RPMI7951 (cell line): Measurements from ENCODE around the gene CHN2. TPM values are rescaled to one million over a fixed set of nuclear protein-coding genes. Genes with fewer than 3 reads are reported as not detected.

ENCODE experiments used
- DNase-seq: peaks from one replicate; pipeline ENCODE4 v3.0.0-alpha.2; 2012; ENCODE audit warnings: low read depth
- total RNA-seq: library from RNA; depleted of rRNA; stranded (reverse); fragments of >200 nt; shearing (Covaris generic); gene quantifications from 2 replicates; pipeline ENCODE4 v1.2.3, GENCODE V29; 2014

Gene CHN2
- total RNA-seq, 1 experiment from 2014 or later: 0.36 TPM

- DNase-seq: no peak
Observed at GRCh38 chr7:29463504-29464158, 269.1 kb downstream of the CHN2 start.

GRCh38 chr7:29464753-29465152 lies 270.2 kb downstream of the CHN2 start:
- DNase-seq: no peak

- no peak for DNase-seq
Observed at GRCh38 chr7:29467193-29467926, 272.8 kb downstream of the CHN2 start.

GRCh38 chr7:29468196-29468595 lies 273.6 kb downstream of the CHN2 start:
- DNase-seq: no peak

- DNase-seq: no peak
Observed at GRCh38 chr7:29469281-29469680, 274.7 kb downstream of the CHN2 start.

GRCh38 chr7:29469976-29470557 lies 275.5 kb downstream of the CHN2 start:
- DNase-seq: no peak

- DNase-seq: no peak
Observed at GRCh38 chr7:29471444-29472138, 277.0 kb downstream of the CHN2 start.

GRCh38 chr7:29476916-29477315 lies 282.3 kb downstream of the CHN2 start:
- no peak for DNase-seq

- no peak for DNase-seq
Observed at GRCh38 chr7:29478226-29478625, 283.7 kb downstream of the CHN2 start.

- DNase-seq: no peak
Observed at GRCh38 chr7:29478687-29479240, 284.2 kb downstream of the CHN2 start.

- DNase-seq: peak; percentile 19
Observed at GRCh38 chr7:29479301-29480200, 285.0 kb downstream of the CHN2 start.

- DNase-seq: no peak
Observed at GRCh38 chr7:29480451-29480850, 285.9 kb downstream of the CHN2 start.

- no peak for DNase-seq
Observed at GRCh38 chr7:29480934-29481651, 286.5 kb downstream of the CHN2 start.

GRCh38 chr7:29482056-29482455 lies 287.5 kb downstream of the CHN2 start:
- no peak for DNase-seq

- no peak for DNase-seq
Observed at GRCh38 chr7:29483219-29484104, 288.9 kb downstream of the CHN2 start.

- no peak for DNase-seq
Observed at GRCh38 chr7:29484280-29484679, 289.7 kb downstream of the CHN2 start.

- DNase-seq: no peak
Observed at GRCh38 chr7:29485339-29486190, 291.0 kb downstream of the CHN2 start.

- DNase-seq: no peak
Observed at GRCh38 chr7:29486191-29486700, 291.7 kb downstream of the CHN2 start.
